Rectal smooth muscle tissue (tissue), 1 donor: ENCODE results near the gene GATAD2B.
"Not testable (repeated sequence)": the region's sequence is repeated elsewhere in the genome, so short reads cannot be mapped to it uniquely, and the experiment has no call there.

Experiments
- H3K27ac ChIP-seq: one replicate; pipeline ENCODE4 v1.7.0; 2013; ENCODE audit warnings: low read depth, low read length, inconsistent platforms
- H3K27me3 ChIP-seq: one replicate; pipeline ENCODE4 v1.7.0; 2013; ENCODE audit warnings: low read length; ENCODE audit not compliant: control insufficient read depth, insufficient read depth
- H3K36me3 ChIP-seq: one replicate; pipeline ENCODE4 v1.7.0; 2013; ENCODE audit warnings: low read length; ENCODE audit not compliant: control insufficient read depth, insufficient read depth
- H3K4me1 ChIP-seq: one replicate; pipeline ENCODE4 v1.7.0; 2013; ENCODE audit warnings: low read length; ENCODE audit not compliant: control insufficient read depth, insufficient read depth
- H3K4me3 ChIP-seq: one replicate; pipeline ENCODE4 v1.7.0; 2013; ENCODE audit warnings: low read length
- H3K9ac ChIP-seq: one replicate; pipeline ENCODE4 v1.7.0; 2013; ENCODE audit warnings: low read length

The GATAD2B gene

GRCh38 chr1:153791648-153792253, 131.0 kb downstream of the GATAD2B start:
- Histone ChIP-seq H3K36me3 (no peaks in the 10 kb centered on the region), H3K9ac (no peak overlapping the region), H3K27me3 (no peaks in the 10 kb centered on the region), H3K27ac (peak overlapping the region; percentile 97), H3K4me3 (no peak overlapping the region), H3K4me1 (peaks cover 20% of the 10 kb centered on the region)

- Histone ChIP-seq H3K27ac (peak overlapping the region; percentile 97), H3K27me3 (no peaks in the 10 kb centered on the region), H3K4me1 (peaks cover 20% of the 10 kb centered on the region), H3K4me3 (peak overlapping the region; percentile 17), H3K36me3 (no peaks in the 10 kb centered on the region), H3K9ac (no peak overlapping the region)
Observed at GRCh38 chr1:153790966-153791647, 131.7 kb downstream of the GATAD2B start.

GRCh38 chr1:153790313-153790965, 132.3 kb downstream of the GATAD2B start:
- Histone ChIP-seq H3K27ac (peak overlapping the region; percentile 97), H3K9ac (peak overlapping the region; percentile 46), H3K4me3 (peak overlapping the region; percentile 62)

GRCh38 chr1:153789478-153790034, 133.2 kb downstream of the GATAD2B start:
- Histone ChIP-seq H3K36me3 (no peaks in the 10 kb centered on the region), H3K4me1 (peaks cover 20% of the 10 kb centered on the region), H3K4me3 (peak overlapping the region; percentile 62), H3K27ac (peak overlapping the region; percentile 97), H3K27me3 (no peaks in the 10 kb centered on the region), H3K9ac (peak overlapping the region; percentile 46)

More at GRCh38 chr1:153790313-153790965, 132.3 kb downstream of the GATAD2B start:
- peaks cover 20% of the 10 kb centered on the region for H3K4me1 ChIP-seq
- no peaks in the 10 kb centered on the region for H3K27me3 ChIP-seq
- no peaks in the 10 kb centered on the region for H3K36me3 ChIP-seq

- Histone ChIP-seq H3K36me3 (no peaks in the 10 kb centered on the region), H3K27me3 (no peaks in the 10 kb centered on the region), H3K4me3 (no peak overlapping the region), H3K4me1 (peaks cover 25% of the 10 kb centered on the region), H3K27ac (no peak overlapping the region), H3K9ac (no peak overlapping the region)
Observed at GRCh38 chr1:153786038-153786790, 136.6 kb downstream of the GATAD2B start.

- Histone ChIP-seq H3K4me3 (peak overlapping the region; percentile 75), H3K36me3 (no peaks in the 10 kb centered on the region), H3K27me3 (no peaks in the 10 kb centered on the region), H3K9ac (peak overlapping the region; percentile 70), H3K27ac (peak overlapping the region; percentile 99), H3K4me1 (peaks cover 7% of the 10 kb centered on the region)
Observed at GRCh38 chr1:153783233-153784190, 139.3 kb downstream of the GATAD2B start.

- peak overlapping the region; percentile 99 for H3K27ac ChIP-seq
- H3K9ac ChIP-seq, H3K4me1 ChIP-seq, H3K27me3 ChIP-seq, H3K36me3 ChIP-seq: not testable (repeated sequence)
- H3K4me3 ChIP-seq: peak overlapping the region; percentile 75
Observed at GRCh38 chr1:153782648-153783047, 140.1 kb downstream of the GATAD2B start.

- H3K9ac ChIP-seq: no peak overlapping the region
- H3K27ac ChIP-seq: no peak overlapping the region
- no peak overlapping the region for H3K4me3 ChIP-seq
- H3K27me3 ChIP-seq: no peaks in the 10 kb centered on the region
- H3K36me3 ChIP-seq: no peaks in the 10 kb centered on the region
- peaks cover 24% of the 10 kb centered on the region for H3K4me1 ChIP-seq
Observed at GRCh38 chr1:153780551-153780950, 142.2 kb downstream of the GATAD2B start.

GRCh38 chr1:153779781-153780541, 142.8 kb downstream of the GATAD2B start:
- H3K27me3 ChIP-seq: no peaks in the 10 kb centered on the region
- H3K4me3 ChIP-seq: no peak overlapping the region
- no peak overlapping the region for H3K27ac ChIP-seq
- H3K4me1 ChIP-seq: peaks cover 24% of the 10 kb centered on the region
- H3K9ac ChIP-seq: no peak overlapping the region
- no peaks in the 10 kb centered on the region for H3K36me3 ChIP-seq

- no peaks in the 10 kb centered on the region for H3K36me3 ChIP-seq
- H3K27me3 ChIP-seq: no peaks in the 10 kb centered on the region
- no peak overlapping the region for H3K9ac ChIP-seq
- no peak overlapping the region for H3K27ac ChIP-seq
- H3K4me1 ChIP-seq: peaks cover 22% of the 10 kb centered on the region
- no peak overlapping the region for H3K4me3 ChIP-seq
Observed at GRCh38 chr1:153778824-153779519, 143.8 kb downstream of the GATAD2B start.
